ENCODE data around the gene NPAS3.

NPAS3 gene

GRCh38 chr14:33806905-33807304, 868.2 kb downstream of the NPAS3 start:
- H3K4me3 ChIP-seq (replicated peaks; ENCODE audit: low read depth, low read length) = no peak overlapping the region
- no peak for DNase-seq (ENCODE audit: extremely low read depth, low read depth)
- TF ChIP-seq, protein P1, sequence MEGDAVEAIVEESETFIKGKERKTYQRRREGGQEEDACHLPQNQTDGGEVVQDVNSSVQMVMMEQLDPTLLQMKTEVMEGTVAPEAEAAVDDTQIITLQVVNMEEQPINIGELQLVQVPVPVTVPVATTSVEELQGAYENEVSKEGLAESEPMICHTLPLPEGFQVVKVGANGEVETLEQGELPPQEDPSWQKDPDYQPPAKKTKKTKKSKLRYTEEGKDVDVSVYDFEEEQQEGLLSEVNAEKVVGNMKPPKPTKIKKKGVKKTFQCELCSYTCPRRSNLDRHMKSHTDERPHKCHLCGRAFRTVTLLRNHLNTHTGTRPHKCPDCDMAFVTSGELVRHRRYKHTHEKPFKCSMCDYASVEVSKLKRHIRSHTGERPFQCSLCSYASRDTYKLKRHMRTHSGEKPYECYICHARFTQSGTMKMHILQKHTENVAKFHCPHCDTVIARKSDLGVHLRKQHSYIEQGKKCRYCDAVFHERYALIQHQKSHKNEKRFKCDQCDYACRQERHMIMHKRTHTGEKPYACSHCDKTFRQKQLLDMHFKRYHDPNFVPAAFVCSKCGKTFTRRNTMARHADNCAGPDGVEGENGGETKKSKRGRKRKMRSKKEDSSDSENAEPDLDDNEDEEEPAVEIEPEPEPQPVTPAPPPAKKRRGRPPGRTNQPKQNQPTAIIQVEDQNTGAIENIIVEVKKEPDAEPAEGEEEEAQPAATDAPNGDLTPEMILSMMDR (IDR thresholded peaks at IDR 0.05; ENCODE audit: low read depth, low read length, missing control alignments) = no peak

DNA sequence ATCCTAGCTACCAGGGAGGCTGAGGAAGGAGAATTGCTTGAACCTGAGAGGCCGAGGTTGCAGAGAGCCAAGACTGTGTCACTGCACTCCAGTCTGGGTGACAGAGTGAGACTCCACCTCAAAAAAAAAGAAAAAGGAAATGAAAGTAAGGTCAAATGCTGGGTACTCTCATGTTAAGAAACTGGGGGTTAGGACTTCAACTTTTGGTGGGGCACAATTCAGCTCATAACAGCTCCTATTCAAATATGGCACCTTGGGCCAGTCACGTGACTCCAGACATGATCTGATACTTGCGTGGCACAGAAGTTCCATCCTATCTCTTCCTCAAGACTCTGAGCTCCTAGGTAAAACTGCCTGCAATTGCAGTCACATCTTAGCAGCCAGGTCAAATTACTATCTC, 869.5 kb downstream of the NPAS3 start:
- no peak overlapping the region for H3K4me3 ChIP-seq (replicated peaks; ENCODE audit: low read depth, low read length)
- DNase-seq (ENCODE audit: extremely low read depth, low read depth) = no peak
- TF ChIP-seq, protein P1 (IDR thresholded peaks at IDR 0.05; ENCODE audit: low read depth, low read length, missing control alignments) = no peak

DNA sequence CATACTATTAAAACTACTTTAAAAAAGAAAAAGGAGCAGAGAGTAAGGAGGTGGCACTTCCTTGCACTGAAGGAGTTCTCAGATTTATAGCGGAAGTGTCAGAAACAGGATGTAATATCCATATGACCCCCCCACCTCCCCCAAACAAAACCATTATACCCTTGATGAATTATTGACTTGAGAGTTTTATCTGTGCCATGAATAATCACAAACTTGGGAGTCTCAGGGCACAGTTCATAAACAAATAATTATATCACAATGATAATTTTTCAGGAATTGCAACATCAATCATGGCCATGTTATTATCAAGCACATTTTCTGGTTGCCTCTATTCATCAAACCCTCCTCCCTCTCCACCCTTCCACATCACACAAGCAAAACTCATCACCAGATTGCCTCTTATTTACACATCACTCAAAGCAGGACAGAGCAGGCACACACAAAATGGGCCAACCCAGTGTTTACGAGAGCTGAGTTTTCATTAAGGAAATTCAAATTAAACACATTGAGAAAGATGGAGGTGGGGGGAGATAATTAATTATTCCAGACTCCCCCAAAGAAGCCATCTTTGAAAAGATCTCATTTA, 870.8 kb downstream of the NPAS3 start:
- H3K4me3 ChIP-seq (replicated peaks; ENCODE audit: low read depth, low read length) = no peak overlapping the region
- TF ChIP-seq, protein P1 (IDR thresholded peaks at IDR 0.05; ENCODE audit: low read depth, low read length, missing control alignments) = no peak
- no peak for DNase-seq (ENCODE audit: extremely low read depth, low read depth)

- no peak overlapping the region for H3K4me3 ChIP-seq (replicated peaks; ENCODE audit: low read depth, low read length)
- TF ChIP-seq, protein P1 (IDR thresholded peaks at IDR 0.05; ENCODE audit: low read depth, low read length, missing control alignments) = no peak
- DNase-seq (ENCODE audit: extremely low read depth, low read depth) = no peak
Measured at GRCh38 chr14:33810308-33810707, 871.6 kb downstream of the NPAS3 start.

GRCh38 chr14:33811721-33812120, 873.0 kb downstream of the NPAS3 start:
- TF ChIP-seq, protein P1 (IDR thresholded peaks at IDR 0.05; ENCODE audit: low read depth, low read length, missing control alignments) = no peak
- no peak for DNase-seq (ENCODE audit: extremely low read depth, low read depth)
- no peak overlapping the region for H3K4me3 ChIP-seq (replicated peaks; ENCODE audit: low read depth, low read length)

DNA sequence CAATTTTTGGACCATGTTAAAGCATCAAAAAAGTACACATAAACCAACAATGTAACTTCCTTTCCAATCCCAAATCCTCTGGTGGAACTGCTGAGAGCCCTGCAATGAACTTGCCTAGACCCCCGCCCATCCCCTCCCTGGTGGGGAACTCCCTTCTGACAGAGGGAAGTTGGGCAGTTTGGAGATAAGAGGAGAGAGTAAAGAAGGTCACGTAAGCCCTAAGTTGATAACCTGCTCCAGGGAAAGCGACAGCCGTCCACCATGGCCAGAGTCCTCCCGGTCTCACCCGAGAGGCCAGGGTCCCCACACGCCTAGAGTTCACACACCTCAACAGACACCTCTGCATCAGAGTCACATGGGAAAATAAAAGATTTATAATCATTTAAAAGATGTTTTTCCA, 873.5 kb downstream of the NPAS3 start:
- TF ChIP-seq, protein P1 (IDR thresholded peaks at IDR 0.05; ENCODE audit: low read depth, low read length, missing control alignments) = no peak
- no peak for DNase-seq (ENCODE audit: extremely low read depth, low read depth)
- H3K4me3 ChIP-seq (replicated peaks; ENCODE audit: low read depth, low read length) = no peak overlapping the region

- TF ChIP-seq, protein P1 (IDR thresholded peaks at IDR 0.05; ENCODE audit: low read depth, low read length, missing control alignments) = no peak
- no peak overlapping the region for H3K4me3 ChIP-seq (replicated peaks; ENCODE audit: low read depth, low read length)
- DNase-seq (ENCODE audit: extremely low read depth, low read depth) = no peak
Measured at GRCh38 chr14:33812601-33813000, 873.9 kb downstream of the NPAS3 start.
